Gastroesophageal sphincter (tissue), 4 donors: ENCODE data around the gene LYST. TPM values are rescaled to one million over a fixed set of nuclear protein-coding genes. Genes with fewer than 3 reads are reported as not detected.

Source experiments
- ATAC-seq: fragments of 150-250 bp; one replicate; pipeline ENCODE4 v1.9.1; 2016; ENCODE audit warnings: mild to moderate bottlenecking, moderate library complexity
- H3K27ac ChIP-seq, 4 donors: fragments of 200-600 bp; sonication (generic) in 3 of 4; 1 replicate in 3 of 4; 2 replicates in 1 of 4; pipeline ENCODE4 v1.5.1; 2016 to 2019
- H3K27me3 ChIP-seq: fragments of 200-600 bp; sonication (generic); one replicate; pipeline ENCODE4 v1.5.1; 2019
- H3K36me3 ChIP-seq, 2 donors: fragments of 200-600 bp; sonication (generic); one replicate each; pipeline ENCODE4 v1.5.1; 2019; ENCODE audit warnings: control low read depth in 1 of 2
- H3K4me1 ChIP-seq, 3 donors: fragments of 200-600 bp; sonication (generic); 1 replicate in 2 of 3; 2 replicates in 1 of 3; pipeline ENCODE4 v1.5.1; 2016 to 2019; ENCODE audit warnings: control low read depth in 2 of 3
- H3K4me3 ChIP-seq, 2 donors: fragments of 200-600 bp; sonication (generic); one replicate each; pipeline ENCODE4 v1.5.1; 2019; ENCODE audit warnings: mild to moderate bottlenecking in 1 of 2, moderate library complexity in 1 of 2
- H3K9me3 ChIP-seq, 3 donors: fragments of 200-600 bp; sonication (generic); one replicate each; pipeline ENCODE4 v1.5.1; 2017 to 2019; ENCODE audit warnings: control low read depth in 2 of 3
- CTCF ChIP-seq, 4 experiments: fragments of 200-600 bp in 2 of 4; fragments of 450-650 bp in 2 of 4; sonication (generic) in 1 of 4; IDR thresholded peaks; one replicate each; pipeline ENCODE4 v1.5.1; 2017 to 2019; ENCODE audit warnings: antibody characterized with exemption in 4 of 4, mild to moderate bottlenecking in 2 of 4, moderate library complexity in 2 of 4
- EP300 ChIP-seq: sonication (generic); formaldehyde crosslinking; IDR thresholded peaks from one replicate; pipeline ENCODE4 v1.6.1; 2017; ENCODE audit warnings: antibody characterized with exemption, mild to moderate bottlenecking
- POLR2A ChIP-seq, 2 donors: fragments of 450-650 bp; IDR thresholded peaks; one replicate each; pipeline ENCODE4 v1.6.1; 2017; ENCODE audit warnings: antibody characterized with exemption in 2 of 2, mild to moderate bottlenecking in 2 of 2, moderate library complexity in 1 of 2
- POLR2AphosphoS5 ChIP-seq: sonication (generic); formaldehyde crosslinking; IDR thresholded peaks from one replicate; pipeline ENCODE4 v1.6.1; 2017; ENCODE audit warnings: antibody characterized with exemption
- WGBS, 2 donors: methylation state at CpG; one replicate each; pipeline ENCODE4 v1.1.5; 2018; ENCODE audit warnings: low coverage in 1 of 2; 5-methylcytosine and 5-hydroxymethylcytosine counted together
- total RNA-seq, 4 donors: library from RNA; depleted of rRNA; stranded (reverse); fragments of >200 nt; gene quantifications; one replicate each; pipeline ENCODE4 v1.1.0, GENCODE V29; 2016

The LYST gene
- total RNA-seq, 4 donors from 2014 or later, result 27.4 to 63.5 (median 31.4) TPM

GRCh38 chr1:235831148-235831547 is 35.6 kb downstream of the LYST start:
- Histone ChIP-seq H3K27me3 (no peaks in the 10 kb centered on the region), H3K27ac (no peak overlapping the region), H3K36me3 (peaks cover 0 to 30% of the 10 kb centered on the region in 2 donors), H3K9me3 (no peaks in the 10 kb centered on the region), H3K4me1 (peaks cover 0 to 16% (median 2%) of the 10 kb centered on the region in 3 donors), H3K4me3 (no peak overlapping the region)
- no peak for TF ChIP-seq EP300
- TF ChIP-seq CTCF (IDR thresholded peaks at IDR 0.05), result no peak
- TF ChIP-seq POLR2A (IDR thresholded peaks at IDR 0.05), result no peak
- no peak for TF ChIP-seq POLR2AphosphoS5
- no peak for ATAC-seq
- 53 to 83% methylated on average over 4 of the region's 5 CpGs for WGBS, 2 donors

GRCh38 chr1:235826102-235826854 is 40.4 kb downstream of the LYST start:
- no peaks in the 10 kb centered on the region for H3K27me3 ChIP-seq
- H3K36me3 ChIP-seq, result peaks cover 0 to 35% of the 10 kb centered on the region in 2 donors
- H3K4me3 ChIP-seq, result no peak overlapping the region
- TF ChIP-seq POLR2AphosphoS5 (no peak), CTCF (IDR thresholded peaks at IDR 0.05) (no peak), EP300 (no peak), POLR2A (IDR thresholded peaks at IDR 0.05) (no peak)
- peaks cover 0 to 4% (median 0%) of the 10 kb centered on the region in 3 donors for H3K4me1 ChIP-seq
- H3K9me3 ChIP-seq, result no peaks in the 10 kb centered on the region
- WGBS, 2 donors, result 88 to 100% methylated on average over 2 of the region's 2 CpGs
- no peak overlapping the region for H3K27ac ChIP-seq
- no peak for ATAC-seq

GRCh38 chr1:235825229-235825628 is 41.5 kb downstream of the LYST start:
- Histone ChIP-seq H3K36me3 (peaks cover 0 to 35% of the 10 kb centered on the region in 2 donors), H3K4me1 (peaks cover 0 to 4% (median 0%) of the 10 kb centered on the region in 3 donors), H3K9me3 (no peaks in the 10 kb centered on the region), H3K27me3 (no peaks in the 10 kb centered on the region), H3K27ac (no peak overlapping the region), H3K4me3 (no peak overlapping the region)
- 100% methylated on average over 1 of the region's 1 CpG; no CpG with 5 or more reads in 1 of the 2 donors for whole genome bisulfite sequencing, 2 donors
- ATAC-seq, result no peak
- TF ChIP-seq POLR2AphosphoS5 (no peak), POLR2A (IDR thresholded peaks at IDR 0.05) (no peak), CTCF (IDR thresholded peaks at IDR 0.05) (no peak), EP300 (no peak)

GRCh38 chr1:235823684-235824083 is 43.0 kb downstream of the LYST start:
- no peak for ATAC-seq
- WGBS, 2 donors, result 89 to 96% methylated on average over 4 to 5 of the region's 5 CpGs
- peaks cover 0 to 4% (median 0%) of the 10 kb centered on the region in 3 donors for H3K4me1 ChIP-seq
- peaks cover 0 to 19% of the 10 kb centered on the region in 2 donors for H3K36me3 ChIP-seq
- no peaks in the 10 kb centered on the region for H3K9me3 ChIP-seq
- H3K4me3 ChIP-seq, result no peak overlapping the region
- no peak overlapping the region for H3K27ac ChIP-seq
- TF ChIP-seq CTCF (IDR thresholded peaks at IDR 0.05), result no peak
- H3K27me3 ChIP-seq, result no peaks in the 10 kb centered on the region

GRCh38 chr1:235822685-235823084 is 44.0 kb downstream of the LYST start:
- H3K9me3 ChIP-seq, result no peaks in the 10 kb centered on the region
- ATAC-seq, result no peak
- H3K36me3 ChIP-seq, result peaks cover 0 to 17% of the 10 kb centered on the region in 2 donors

More at GRCh38 chr1:235822685-235823084, 44.0 kb downstream of the LYST start:
- Histone ChIP-seq H3K27me3 (no peaks in the 10 kb centered on the region), H3K4me1 (peaks cover 0 to 4% (median 0%) of the 10 kb centered on the region in 3 donors), H3K4me3 (no peak overlapping the region), H3K27ac (no peak overlapping the region)
- TF ChIP-seq CTCF (IDR thresholded peaks at IDR 0.05) (no peak), POLR2A (IDR thresholded peaks at IDR 0.05) (no peak), EP300 (no peak), POLR2AphosphoS5 (no peak)
